VCaP (cell line): Measurements from ENCODE around the gene CECR2.
"Not testable (repeated sequence)": the region's sequence is repeated elsewhere in the genome, so short reads cannot be mapped to it uniquely, and the experiment has no call there.

ENCODE experiments used
- H3K27ac ChIP-seq: fragments of 450-650 bp; 2 replicates; pipeline ENCODE4 v1.5.1; 2017
- TF ChIP-seq, protein P1 (sequence below): fragments of 450-650 bp; conservative IDR thresholded peaks from 2 replicates; pipeline ENCODE4 v1.5.1; 2017; ENCODE audit warnings: mild to moderate bottlenecking, moderate library complexity

CECR2 gene

DNA sequence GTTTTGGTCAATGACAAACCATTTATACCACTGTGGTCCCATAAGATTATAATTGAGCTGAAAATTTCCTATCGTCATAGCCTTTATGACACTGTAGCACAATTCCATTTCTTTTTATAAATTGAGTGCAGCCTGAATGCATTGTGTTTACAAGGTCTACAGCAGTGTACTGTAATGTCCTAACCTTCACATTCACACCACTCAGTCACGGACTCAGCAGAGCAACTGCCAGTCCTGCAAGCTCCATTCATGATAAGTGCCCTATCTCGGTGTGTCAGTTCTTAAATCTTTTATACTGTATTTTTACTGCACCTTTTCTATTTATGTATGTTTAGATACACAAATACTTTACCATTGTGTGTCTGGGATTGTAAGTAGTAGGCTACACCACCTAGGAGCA is 138.8 kb downstream of the CECR2 start:
- H3K27ac ChIP-seq = no peak overlapping the region
- TF ChIP-seq, protein P1, sequence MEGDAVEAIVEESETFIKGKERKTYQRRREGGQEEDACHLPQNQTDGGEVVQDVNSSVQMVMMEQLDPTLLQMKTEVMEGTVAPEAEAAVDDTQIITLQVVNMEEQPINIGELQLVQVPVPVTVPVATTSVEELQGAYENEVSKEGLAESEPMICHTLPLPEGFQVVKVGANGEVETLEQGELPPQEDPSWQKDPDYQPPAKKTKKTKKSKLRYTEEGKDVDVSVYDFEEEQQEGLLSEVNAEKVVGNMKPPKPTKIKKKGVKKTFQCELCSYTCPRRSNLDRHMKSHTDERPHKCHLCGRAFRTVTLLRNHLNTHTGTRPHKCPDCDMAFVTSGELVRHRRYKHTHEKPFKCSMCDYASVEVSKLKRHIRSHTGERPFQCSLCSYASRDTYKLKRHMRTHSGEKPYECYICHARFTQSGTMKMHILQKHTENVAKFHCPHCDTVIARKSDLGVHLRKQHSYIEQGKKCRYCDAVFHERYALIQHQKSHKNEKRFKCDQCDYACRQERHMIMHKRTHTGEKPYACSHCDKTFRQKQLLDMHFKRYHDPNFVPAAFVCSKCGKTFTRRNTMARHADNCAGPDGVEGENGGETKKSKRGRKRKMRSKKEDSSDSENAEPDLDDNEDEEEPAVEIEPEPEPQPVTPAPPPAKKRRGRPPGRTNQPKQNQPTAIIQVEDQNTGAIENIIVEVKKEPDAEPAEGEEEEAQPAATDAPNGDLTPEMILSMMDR = no peak

DNA sequence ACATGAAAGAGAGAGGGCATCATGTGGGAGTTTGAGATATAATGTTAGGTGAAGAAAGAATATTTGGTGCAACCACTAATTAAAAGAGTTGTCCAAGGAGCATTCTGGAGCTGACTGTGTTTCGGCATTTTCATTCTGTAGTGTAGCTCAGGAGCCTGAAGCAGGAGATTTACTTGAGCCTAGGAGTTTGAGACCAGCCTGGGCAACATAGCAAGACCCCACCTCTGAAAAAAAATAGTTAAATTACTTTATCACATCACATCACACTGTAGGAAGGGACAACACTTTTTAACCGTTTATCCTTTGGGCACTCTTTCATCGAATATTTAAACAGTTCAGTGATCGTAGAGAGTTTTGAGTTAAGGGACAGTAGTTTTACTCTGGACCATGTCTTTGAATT is 143.7 kb downstream of the CECR2 start:
- TF ChIP-seq, protein P1 = no peak
- H3K27ac ChIP-seq = no peak overlapping the region

DNA sequence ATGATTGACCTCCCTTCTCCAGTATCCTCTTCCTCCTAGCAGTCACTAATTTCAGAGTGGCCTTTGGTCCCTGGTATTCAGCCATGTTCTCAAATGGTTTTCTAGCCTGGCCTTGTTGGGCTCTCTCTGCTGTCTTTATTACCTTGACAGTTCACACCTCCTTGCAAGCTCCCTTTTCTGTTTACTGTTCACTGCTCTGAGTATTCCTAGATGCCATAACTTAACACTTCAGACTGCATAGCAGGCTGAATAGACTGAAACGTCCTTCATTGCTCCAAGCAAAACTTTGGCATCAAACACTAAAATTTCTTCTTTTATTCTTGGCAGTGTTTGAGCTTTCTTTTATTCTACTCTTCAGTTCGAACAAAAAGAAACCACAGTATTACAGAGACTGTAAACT is 144.4 kb downstream of the CECR2 start:
- TF ChIP-seq, protein P1 = no peak
- no peak overlapping the region for H3K27ac ChIP-seq

DNA sequence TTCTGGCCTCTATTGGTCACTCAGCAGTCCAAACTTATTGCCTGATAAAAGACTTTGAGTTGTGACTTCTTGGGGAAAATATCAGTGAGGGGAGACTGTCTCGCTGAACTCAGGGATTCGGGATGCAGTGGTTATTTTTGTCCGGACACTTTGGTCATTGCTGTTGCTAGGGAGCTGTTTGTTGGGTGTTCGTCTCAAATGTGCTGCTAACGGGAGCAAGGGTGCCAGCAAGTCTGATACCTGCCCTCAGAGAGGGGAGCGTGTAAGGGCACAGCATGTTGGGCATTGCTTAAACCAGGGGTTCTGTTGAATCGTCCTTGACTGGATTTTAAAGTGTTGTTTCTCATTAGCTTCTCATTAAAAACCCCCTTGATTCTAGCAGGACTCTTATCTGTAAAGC is 144.8 kb downstream of the CECR2 start:
- TF ChIP-seq, protein P1 = no peak

DNA sequence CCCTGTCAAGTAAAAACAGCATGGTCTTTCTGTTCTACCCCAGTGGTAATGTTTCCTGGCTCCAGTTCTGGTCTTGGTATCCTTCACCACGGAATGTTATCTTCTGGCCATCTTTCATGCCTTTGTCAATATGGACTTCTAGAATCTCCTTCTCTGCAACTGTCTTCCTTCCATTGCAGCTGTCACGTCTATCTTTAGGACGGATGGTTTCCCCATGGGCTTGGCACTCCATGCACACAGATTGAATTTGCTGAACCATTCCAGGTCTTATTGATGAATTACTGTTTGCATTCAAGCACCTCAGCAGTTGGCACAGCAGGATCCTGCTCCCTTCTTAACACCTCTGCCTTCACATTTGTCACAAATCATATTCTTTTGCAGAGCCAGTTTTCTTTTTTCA is 149.1 kb downstream of the CECR2 start:
- TF ChIP-seq, protein P1 = no peak
- no peak overlapping the region for H3K27ac ChIP-seq

More for the DNA sequence above, 144.8 kb downstream of the CECR2 start:
- H3K27ac ChIP-seq = no peak overlapping the region

DNA sequence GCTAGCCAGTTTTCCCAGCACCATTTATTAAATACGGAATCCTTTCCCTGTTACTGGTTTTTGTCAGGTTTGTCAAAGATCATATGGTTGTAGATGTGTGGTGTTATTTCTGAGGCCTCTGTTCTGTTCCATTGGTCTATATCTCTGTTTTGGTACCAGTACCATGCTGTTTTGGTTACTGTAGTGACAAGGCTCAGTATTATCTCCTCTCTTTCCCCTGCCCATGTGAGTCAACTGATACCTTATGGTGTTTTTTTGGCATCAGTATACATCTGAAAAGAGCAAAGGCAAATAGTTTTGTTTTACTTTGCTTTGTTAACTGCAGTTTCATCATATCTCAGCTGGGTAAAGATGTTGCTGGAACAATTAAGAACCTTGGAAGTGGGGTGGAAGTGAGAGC is 152.7 kb downstream of the CECR2 start:
- not testable (repeated sequence) for H3K27ac ChIP-seq

DNA sequence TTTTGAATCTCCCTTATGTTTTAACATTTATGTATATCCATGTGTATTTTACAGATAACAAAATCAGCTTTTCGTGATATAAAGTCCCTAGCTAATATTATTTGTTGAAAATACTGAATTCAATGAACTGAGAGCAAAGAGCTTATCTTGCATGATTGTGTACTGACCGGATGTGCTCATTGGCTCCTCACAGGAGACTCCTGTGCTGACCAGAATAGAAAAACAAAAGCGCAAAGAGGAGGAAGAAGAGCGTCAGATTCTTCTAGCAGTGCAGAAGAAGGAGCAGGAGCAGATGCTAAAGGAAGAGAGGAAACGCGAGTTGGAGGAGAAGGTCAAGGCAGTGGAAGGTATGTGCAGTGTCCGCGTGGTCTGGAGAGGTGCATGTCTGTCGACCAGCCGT is 154.7 kb downstream of the CECR2 start:
- no peak overlapping the region for H3K27ac ChIP-seq
- TF ChIP-seq, protein P1 = no peak

DNA sequence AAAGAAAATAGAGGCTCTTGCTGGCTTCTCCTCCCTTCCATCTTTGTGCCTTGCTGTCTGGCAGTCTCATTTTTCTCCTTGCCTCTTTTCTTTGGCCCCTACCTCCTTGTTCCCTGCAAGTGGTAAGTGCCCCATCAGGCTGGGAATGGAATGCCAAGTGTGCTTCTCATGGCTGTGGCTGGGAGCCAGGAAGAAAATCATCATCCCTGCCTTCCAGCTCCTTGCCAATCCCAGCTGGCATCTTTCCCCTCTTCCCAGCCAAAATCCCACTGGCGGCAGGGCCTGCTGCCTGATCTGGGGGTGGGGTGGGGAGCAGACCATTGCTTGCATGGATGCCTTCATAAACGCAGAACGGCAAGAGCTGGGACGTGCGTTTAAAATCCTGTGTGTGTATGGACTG is 167.0 kb downstream of the CECR2 start:
- no peak overlapping the region for H3K27ac ChIP-seq
- TF ChIP-seq, protein P1 = no peak
